Loucy (cell line): ENCODE data around the gene ANKRD40.

Experiments used
- CTCF ChIP-seq: fragments of 200-600 bp; sonication (generic); conservative IDR thresholded peaks from 2 replicates; pipeline ENCODE4 v1.5.1; 2014; ENCODE audit warnings: mild to moderate bottlenecking, antibody characterized with exemption, low read length
- EZH2phosphoT487 ChIP-seq: fragments of 200-600 bp; IDR thresholded peaks from 2 replicates; pipeline ENCODE4 v1.6.1; 2018; ENCODE audit warnings: antibody characterized with exemption, mild to moderate bottlenecking, moderate library complexity, borderline replicate concordance

- TF ChIP-seq CTCF (no peak), EZH2phosphoT487 (no peak)
Measured at GRCh38 chr17:50676065-50676975, 31.4 kb downstream of the ANKRD40 start.
